HEK293 (cell line): ENCODE data around the gene PDE4B.

Experiments used
- FEZF1 ChIP-seq: fragments of 450-650 bp; formaldehyde crosslinking; IDR thresholded peaks from 2 replicates; pipeline ENCODE4 v1.5.1; 2016; ENCODE audit warnings: missing biosample characterization, missing genetic modification characterization
- SCRT2 ChIP-seq: fragments of 450-650 bp; formaldehyde crosslinking; IDR thresholded peaks from 2 replicates; pipeline ENCODE4 v1.5.1; 2016; ENCODE audit warnings: missing biosample characterization, missing genetic modification characterization
- YY2 ChIP-seq: fragments of 450-650 bp; formaldehyde crosslinking; IDR thresholded peaks from 2 replicates; pipeline ENCODE4 v1.5.1; 2016; ENCODE audit warnings: missing biosample characterization, missing genetic modification characterization
- ZBTB1 ChIP-seq: fragments of 450-650 bp; formaldehyde crosslinking; IDR thresholded peaks from 2 replicates; pipeline ENCODE4 v1.5.1; 2016; ENCODE audit warnings: missing biosample characterization, missing genetic modification characterization
- ZNF174 ChIP-seq: fragments of 450-650 bp; formaldehyde crosslinking; IDR thresholded peaks from 2 replicates; pipeline ENCODE4 v1.5.0; 2017; ENCODE audit warnings: missing biosample characterization, mild to moderate bottlenecking, missing genetic modification characterization
- ZNF23 ChIP-seq: fragments of 450-650 bp; formaldehyde crosslinking; IDR thresholded peaks from 2 replicates; pipeline ENCODE4 v1.5.1; 2016; ENCODE audit warnings: missing biosample characterization, missing genetic modification characterization, borderline replicate concordance
- ZNF366 ChIP-seq: fragments of 450-650 bp; formaldehyde crosslinking; conservative IDR thresholded peaks from 2 replicates; pipeline ENCODE4 v1.5.1; 2016; ENCODE audit warnings: missing biosample characterization, missing genetic modification characterization
- ZNF394 ChIP-seq: fragments of 450-650 bp; formaldehyde crosslinking; IDR thresholded peaks from 2 replicates; pipeline ENCODE4 v1.5.1; 2016; ENCODE audit warnings: missing biosample characterization, missing genetic modification characterization, mild to moderate bottlenecking, moderate library complexity, borderline replicate concordance
- ZNF670 ChIP-seq: fragments of 450-650 bp; formaldehyde crosslinking; IDR thresholded peaks from 2 replicates; pipeline ENCODE4 v1.5.1; 2016; ENCODE audit warnings: missing biosample characterization, missing genetic modification characterization, low read depth
- ZNF701 ChIP-seq: fragments of 450-650 bp; formaldehyde crosslinking; IDR thresholded peaks from 2 replicates; pipeline ENCODE4 v1.5.1; 2016; ENCODE audit warnings: missing biosample characterization, missing genetic modification characterization
- ZNF843 ChIP-seq: fragments of 450-650 bp; formaldehyde crosslinking; IDR thresholded peaks from 2 replicates; pipeline ENCODE4 v1.5.1; 2016; ENCODE audit warnings: missing biosample characterization, missing genetic modification characterization
- TF ChIP-seq, protein P1 (sequence below): fragments of 450-650 bp; formaldehyde crosslinking; IDR thresholded peaks from 2 replicates; pipeline ENCODE4 v1.5.1; 2016; ENCODE audit warnings: missing biosample characterization, missing genetic modification characterization

DNA sequence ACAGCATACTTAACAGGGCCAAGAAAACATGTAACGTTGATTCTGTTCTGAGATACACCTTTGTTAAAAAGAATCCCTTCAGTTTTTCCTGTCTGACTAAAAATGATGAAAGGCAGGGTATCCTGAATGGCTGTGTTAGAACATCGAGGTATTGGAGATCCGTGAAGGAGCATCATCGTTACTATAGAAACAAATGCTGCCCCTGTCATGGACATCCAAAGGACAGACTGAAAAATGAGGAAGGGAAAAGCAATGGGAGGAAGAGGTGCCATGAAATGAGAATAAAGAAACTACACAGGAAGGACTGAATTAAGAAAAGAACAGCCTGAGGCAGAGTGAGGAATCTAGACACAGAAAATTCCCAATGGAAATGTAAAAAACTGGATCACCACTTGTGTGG is 257.9 kb downstream of the PDE4B start:
- TF ChIP-seq YY2 (tag by site-specific recombination) (no peak), FEZF1 (tag by site-specific recombination) (no peak), ZNF366 (no peak), ZNF701 (no peak), ZNF174 (tag by site-specific recombination) (no peak), ZNF670 (tag by site-specific recombination) (no peak), ZBTB1 (no peak), SCRT2 (tag by site-specific recombination) (no peak), ZNF394 (tag by site-specific recombination) (no peak), ZNF23 (tag by site-specific recombination) (no peak), ZNF843 (tag by site-specific recombination) (no peak)
- TF ChIP-seq, protein P1, sequence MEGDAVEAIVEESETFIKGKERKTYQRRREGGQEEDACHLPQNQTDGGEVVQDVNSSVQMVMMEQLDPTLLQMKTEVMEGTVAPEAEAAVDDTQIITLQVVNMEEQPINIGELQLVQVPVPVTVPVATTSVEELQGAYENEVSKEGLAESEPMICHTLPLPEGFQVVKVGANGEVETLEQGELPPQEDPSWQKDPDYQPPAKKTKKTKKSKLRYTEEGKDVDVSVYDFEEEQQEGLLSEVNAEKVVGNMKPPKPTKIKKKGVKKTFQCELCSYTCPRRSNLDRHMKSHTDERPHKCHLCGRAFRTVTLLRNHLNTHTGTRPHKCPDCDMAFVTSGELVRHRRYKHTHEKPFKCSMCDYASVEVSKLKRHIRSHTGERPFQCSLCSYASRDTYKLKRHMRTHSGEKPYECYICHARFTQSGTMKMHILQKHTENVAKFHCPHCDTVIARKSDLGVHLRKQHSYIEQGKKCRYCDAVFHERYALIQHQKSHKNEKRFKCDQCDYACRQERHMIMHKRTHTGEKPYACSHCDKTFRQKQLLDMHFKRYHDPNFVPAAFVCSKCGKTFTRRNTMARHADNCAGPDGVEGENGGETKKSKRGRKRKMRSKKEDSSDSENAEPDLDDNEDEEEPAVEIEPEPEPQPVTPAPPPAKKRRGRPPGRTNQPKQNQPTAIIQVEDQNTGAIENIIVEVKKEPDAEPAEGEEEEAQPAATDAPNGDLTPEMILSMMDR (tag by site-specific recombination), result no peak
